Measurements from ENCODE around the gene CERS6. TPM values are rescaled to one million over a fixed set of nuclear protein-coding genes. Genes with fewer than 3 reads are reported as not detected.

CERS6 gene
- total RNA-seq, 1 donor from 2014 or later: 23.6 TPM

- no peak for DNase-seq (ENCODE audit: low read depth in 2 of 2)
Measured at GRCh38 chr2:168441214-168441872, 14.7 kb upstream of the CERS6 start.

GRCh38 chr2:168443818-168444217, 12.3 kb upstream of the CERS6 start:
- DNase-seq (ENCODE audit: low read depth in 2 of 2): no peak

GRCh38 chr2:168445960-168446359, 10.1 kb upstream of the CERS6 start:
- no peak for DNase-seq (ENCODE audit: low read depth in 2 of 2)

- DNase-seq (ENCODE audit: low read depth in 2 of 2): no peak
Measured at GRCh38 chr2:168448980-168449379, 7.1 kb upstream of the CERS6 start.

GRCh38 chr2:168449419-168449818, 6.7 kb upstream of the CERS6 start:
- DNase-seq (ENCODE audit: low read depth in 2 of 2): peak in 1 of 2 donors; percentile 48

- no peak for DNase-seq (ENCODE audit: low read depth in 2 of 2)
Measured at GRCh38 chr2:168450171-168450570, 5.9 kb upstream of the CERS6 start.

GRCh38 chr2:168450732-168451131, 5.3 kb upstream of the CERS6 start:
- DNase-seq (ENCODE audit: low read depth in 2 of 2): no peak

GRCh38 chr2:168452781-168453180, 3.3 kb upstream of the CERS6 start:
- DNase-seq (ENCODE audit: low read depth in 2 of 2): no peak

- no peak for DNase-seq (ENCODE audit: low read depth in 2 of 2)
Measured at GRCh38 chr2:168453404-168453803, 2.7 kb upstream of the CERS6 start.

GRCh38 chr2:168454737-168455644, 1.1 kb upstream of the CERS6 start:
- no peak for DNase-seq (ENCODE audit: low read depth in 2 of 2)

- peak in 1 of 2 donors; percentile 51 for DNase-seq (ENCODE audit: low read depth in 2 of 2)
Measured at GRCh38 chr2:168456521-168457189, 583 bp downstream of the CERS6 start.

GRCh38 chr2:168457190-168457895, 1.3 kb downstream of the CERS6 start:
- DNase-seq (ENCODE audit: low read depth in 2 of 2): peak in 1 of 2 donors; percentile 6

- no peak for DNase-seq (ENCODE audit: low read depth in 2 of 2)
Measured at GRCh38 chr2:168458139-168458538, 2.1 kb downstream of the CERS6 start.

- no peak for DNase-seq (ENCODE audit: low read depth in 2 of 2)
Measured at GRCh38 chr2:168459256-168459655, 3.2 kb downstream of the CERS6 start.

GRCh38 chr2:168460571-168460970, 4.5 kb downstream of the CERS6 start:
- no peak for DNase-seq (ENCODE audit: low read depth in 2 of 2)

- no peak for DNase-seq (ENCODE audit: low read depth in 2 of 2)
Measured at GRCh38 chr2:168461178-168461941, 5.3 kb downstream of the CERS6 start.

- DNase-seq (ENCODE audit: low read depth in 2 of 2): no peak
Measured at GRCh38 chr2:168461942-168462331, 5.9 kb downstream of the CERS6 start.

GRCh38 chr2:168462543-168463045, 6.5 kb downstream of the CERS6 start:
- DNase-seq (ENCODE audit: low read depth in 2 of 2): no peak

GRCh38 chr2:168465594-168465993, 9.5 kb downstream of the CERS6 start:
- DNase-seq (ENCODE audit: low read depth in 2 of 2): no peak

- no peak for DNase-seq (ENCODE audit: low read depth in 2 of 2)
Measured at GRCh38 chr2:168466190-168466737, 10.2 kb downstream of the CERS6 start.
